ENCODE data around the gene ZNF433.

ZNF433 gene

DNA sequence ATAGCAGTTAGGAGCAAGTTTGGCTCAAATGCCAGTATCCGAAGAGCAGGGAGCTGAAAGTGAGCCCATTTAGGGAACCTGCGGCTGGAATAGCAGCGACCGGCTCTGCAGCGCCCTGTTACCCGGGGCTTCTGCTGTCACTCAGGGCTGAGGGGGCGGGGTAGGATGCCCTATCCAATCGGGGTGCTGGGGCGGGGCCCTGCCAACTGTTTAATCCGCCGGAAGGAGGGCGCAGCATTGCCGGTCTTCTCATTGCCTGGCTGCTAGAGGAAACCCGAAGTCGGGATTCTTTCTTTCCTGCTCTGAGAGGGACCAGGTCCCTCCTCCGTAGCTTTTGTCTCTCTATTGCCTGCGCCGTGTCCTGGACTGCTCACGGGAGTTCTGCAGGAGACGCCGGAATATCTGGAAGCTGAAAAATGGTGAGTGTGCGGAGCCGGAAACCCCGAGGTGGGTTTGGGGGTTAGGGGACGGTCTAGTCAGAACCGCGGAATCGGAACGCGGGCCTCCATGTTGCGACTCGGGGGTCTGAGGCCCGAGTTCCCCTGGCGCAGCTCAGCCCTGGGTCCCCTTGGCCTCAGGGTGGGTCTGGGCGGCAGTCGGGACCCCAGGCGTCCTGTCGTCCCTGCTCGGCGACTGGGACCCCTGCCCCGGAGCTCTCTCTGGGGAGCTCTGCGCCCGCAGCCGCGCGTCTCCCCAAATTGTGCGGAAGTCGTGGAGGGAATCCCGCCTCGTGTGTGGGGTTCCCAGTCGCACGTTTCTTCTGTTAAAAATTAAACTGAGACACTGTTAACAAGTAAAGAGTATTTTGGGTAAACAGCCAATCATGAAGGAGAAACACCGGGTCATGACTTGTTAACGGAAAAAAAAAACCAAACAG lies 47.8 kb downstream of the ZNF433 start:
- peak; percentile 96 for DNase-seq

DNA sequence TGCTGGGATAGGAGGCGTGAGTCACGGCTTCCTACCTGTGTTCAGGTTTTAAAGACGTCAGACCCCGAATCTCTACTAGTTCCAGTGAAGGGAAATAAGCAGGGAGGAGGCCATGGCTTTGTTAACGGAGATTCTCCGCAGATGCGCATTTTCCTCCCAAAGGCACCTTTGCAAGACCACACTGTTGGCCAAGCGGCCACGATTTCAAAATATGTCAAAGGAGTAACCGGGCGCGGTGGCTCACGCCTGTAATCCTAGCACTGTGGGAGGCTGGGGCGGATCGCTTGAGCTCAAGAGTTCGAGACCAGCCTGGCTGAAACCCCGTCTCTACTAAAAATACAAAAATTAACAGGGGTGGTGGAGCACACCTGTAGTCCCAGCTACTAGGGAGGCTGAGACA lies 48.7 kb downstream of the ZNF433 start:
- no peak for DNase-seq

DNA sequence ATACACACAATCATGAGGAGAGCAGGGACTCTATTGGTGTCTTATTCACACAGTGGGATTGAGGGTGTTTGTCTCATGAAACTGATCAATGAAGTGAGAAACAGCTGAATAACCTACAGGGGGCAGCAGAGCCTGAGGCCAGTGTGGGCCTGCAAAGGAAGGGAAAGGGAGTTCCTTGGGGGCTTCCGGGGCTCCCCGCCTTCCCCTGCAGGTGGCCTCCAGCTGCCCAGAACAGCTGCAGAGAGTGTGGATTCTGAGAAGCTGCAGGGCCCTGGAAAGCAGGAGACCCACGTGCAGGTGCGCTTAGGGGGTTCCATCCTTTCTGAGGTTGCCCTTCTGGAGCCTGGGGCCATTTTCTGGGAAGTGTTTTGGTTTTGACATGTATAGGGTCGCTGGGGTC lies 50.5 kb downstream of the ZNF433 start:
- no peak for DNase-seq

DNA sequence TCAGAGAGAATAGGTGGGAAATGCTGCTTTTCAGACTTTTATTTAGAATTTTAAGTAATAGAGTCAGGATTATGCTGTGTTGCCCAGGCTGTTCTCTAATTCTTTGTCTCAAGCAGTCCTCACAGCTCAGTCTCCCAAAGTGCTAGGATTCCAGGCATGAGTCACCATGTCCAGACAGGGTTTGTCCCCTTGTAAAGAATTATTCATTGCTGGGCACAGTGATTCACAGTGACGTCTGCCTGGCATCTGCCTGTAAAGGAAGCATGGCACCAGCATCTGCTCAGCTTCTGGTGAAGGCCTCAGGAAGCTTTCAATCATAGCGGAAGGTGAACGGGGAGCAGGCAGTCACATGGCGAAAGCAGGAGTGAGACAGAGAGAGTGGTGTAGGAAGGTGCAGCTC lies 53.0 kb downstream of the ZNF433 start:
- no peak for DNase-seq

DNA sequence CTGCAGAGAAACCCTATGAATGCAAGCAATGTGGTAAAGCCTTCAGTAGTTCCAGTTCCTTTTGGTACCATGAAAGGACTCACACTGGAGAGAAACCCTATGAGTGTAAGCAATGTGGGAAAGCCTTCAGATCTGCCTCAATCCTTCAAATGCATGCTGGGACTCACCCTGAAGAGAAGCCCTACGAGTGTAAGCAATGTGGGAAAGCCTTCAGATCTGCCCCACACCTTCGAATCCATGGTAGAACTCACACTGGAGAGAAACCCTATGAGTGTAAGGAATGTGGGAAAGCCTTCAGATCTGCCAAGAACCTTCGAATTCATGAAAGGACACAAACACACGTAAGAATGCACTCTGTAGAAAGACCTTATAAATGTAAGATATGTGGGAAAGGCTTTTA lies 56.0 kb downstream of the ZNF433 start:
- DNase-seq, result no peak

DNA sequence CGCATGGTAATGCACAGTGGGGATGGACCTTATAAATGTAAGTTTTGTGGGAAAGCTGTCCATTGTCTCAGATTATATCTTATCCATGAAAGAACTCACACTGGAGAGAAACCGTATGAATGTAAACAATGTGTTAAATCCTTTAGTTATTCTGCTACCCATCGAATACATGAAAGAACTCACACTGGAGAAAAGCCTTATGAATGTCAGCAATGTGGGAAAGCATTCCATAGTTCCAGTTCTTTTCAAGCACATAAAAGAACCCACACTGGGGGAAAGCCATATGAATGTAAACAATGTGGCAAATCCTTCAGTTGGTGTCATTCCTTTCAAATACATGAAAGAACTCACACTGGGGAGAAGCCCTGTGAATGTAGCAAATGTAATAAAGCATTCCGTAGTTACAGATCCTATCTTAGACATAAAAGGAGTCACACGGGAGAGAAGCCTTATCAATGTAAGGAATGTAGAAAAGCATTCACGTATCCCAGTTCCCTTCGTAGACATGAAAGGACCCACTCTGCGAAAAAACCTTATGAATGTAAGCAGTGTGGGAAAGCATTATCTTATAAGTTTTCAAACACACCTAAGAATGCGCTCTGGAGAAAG lies 56.9 kb downstream of the ZNF433 start:
- DNase-seq, result no peak

DNA sequence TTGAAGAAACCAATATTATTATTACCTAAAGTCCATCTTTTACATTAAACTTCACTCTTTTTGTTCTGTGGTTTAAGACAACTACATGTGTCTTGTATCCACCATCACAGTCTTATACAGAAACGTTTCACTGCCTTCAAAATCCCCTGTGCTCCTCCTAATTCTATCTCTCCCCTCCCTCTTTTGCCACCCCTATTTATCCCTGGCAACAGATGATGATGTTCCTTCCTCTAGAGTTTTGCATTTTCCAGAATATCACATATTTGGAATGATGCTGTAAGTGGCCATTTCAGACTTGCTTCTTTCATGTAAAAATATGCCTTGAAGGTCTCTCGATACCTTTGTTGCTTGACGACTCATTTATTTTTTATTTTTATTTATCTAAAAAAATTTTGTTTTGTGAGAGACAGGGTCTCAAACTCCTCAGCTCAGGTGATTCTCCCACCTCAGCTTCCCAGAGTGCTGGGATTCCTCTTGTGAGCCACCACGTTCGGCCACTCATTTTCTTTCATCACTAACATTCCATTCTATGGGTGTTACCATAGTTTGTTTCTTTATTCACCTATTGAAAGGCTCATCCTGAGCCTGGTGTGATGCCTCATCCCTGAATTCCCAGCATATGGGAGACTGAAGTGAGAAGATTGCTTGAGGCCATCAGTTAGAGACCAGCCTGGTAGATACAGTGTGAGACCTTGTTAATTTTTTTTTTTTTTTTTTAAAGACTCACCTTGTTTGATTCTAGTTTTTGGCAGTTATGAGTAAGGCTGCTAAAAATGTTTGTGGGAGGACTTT lies 62.3 kb downstream of the ZNF433 start:
- no peak for DNase-seq

DNA sequence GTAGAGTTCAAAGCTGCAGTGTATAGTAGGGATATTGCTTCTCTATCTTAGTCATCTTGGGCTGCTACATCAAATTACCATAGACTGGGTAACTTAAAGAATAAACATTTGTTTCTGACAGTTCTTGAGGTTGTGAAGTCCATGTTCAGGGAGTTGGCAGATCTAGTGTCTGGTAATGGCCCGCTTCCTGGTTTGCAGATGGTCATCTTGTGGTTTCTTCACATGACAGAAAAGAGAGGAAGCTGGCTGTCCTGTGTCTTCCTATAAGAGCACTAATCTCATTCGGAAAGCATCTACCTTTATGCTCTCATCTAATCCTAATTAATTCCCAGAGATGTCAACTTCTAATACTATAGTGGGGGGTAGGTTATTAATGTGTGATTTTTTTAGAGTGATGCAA lies 64.4 kb downstream of the ZNF433 start:
- peak; percentile 23 for DNase-seq

DNA sequence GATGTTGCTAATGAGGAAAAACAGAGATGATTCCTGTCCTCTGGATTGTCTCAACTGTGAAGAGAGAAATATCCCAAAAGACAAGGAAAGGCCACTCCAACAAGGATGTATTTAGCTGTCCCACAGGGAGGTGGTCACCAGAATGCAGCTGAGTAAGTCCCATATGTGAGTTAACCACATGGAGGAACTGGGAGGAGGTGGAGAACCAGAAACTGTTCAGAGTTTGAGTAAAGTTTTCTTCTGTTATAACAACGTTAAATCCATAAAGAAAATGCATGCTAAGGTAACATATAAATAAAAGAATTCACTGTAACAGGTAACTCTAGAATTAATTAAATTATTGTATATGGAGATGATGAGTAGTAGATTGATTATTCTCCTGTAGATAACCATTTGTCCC lies 65.3 kb downstream of the ZNF433 start:
- DNase-seq, result no peak

DNA sequence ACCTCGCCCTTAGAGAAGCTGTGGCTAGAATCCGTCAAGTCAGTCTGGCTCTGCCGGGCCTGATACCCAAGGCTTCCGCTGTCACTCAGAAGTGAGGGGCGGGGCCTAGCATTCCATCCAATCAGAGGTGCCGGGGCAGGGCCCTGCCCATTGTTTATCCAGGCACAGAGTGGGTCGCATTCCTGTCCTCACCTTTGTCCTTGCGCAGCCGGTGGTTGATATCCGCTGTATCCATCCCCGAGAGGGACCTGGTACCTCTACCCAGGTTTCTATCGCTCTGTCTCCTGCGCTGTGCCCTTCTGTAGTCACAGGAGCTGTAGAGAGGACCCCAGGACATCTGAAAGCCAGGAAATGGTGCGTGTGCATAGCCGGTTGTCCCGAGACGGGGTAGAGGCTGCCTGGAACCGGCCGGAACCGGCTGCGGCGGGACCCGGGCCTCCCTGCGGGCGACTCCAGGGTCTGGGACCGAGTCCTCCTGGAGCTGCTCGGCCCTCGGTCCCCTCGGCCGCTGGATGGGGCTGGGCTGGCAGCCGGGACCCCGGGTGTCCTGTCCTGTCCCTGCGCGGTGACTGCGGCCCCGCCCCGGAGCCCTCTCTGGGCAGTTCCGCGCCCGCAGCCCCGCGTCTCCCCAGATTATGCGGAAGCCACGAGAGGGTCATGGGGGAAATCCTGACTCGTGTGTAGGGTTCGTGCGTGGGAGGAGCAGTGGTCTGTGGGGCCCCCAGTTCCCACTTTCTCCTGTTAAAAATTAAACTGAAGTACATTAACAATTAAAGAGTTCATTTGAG lies 70.4 kb downstream of the ZNF433 start, which contains the start of gene ZNF763:
TSS of gene ZNF763 (plus strand) at position 183 of the 788 bp plus-strand sequence. CDS start at position 352, 169 bp downstream.
- DNase-seq, result peak; percentile 58

All from MV-4-11 (cell line).